NT2/D1 (cell line): ENCODE data around the gene TGFB1I1.
A peak's percentile ranks its signal among the peaks of the same experiment; 100 is the strongest.
"Not testable (repeated sequence)": the region's sequence is repeated elsewhere in the genome, so short reads cannot be mapped to it uniquely, and the experiment has no call there.

ENCODE experiments used
- DNase-seq: peaks from one replicate; pipeline ENCODE4 v3.0.0-alpha.2; 2011; ENCODE audit warnings: low read depth, low spot score
- H3K27me3 ChIP-seq: 2 replicates; pipeline ENCODE4 v1.6.0; 2011; ENCODE audit warnings: mild to moderate bottlenecking; ENCODE audit not compliant: insufficient read length, insufficient read depth
- H3K36me3 ChIP-seq: 2 replicates; pipeline ENCODE4 v1.6.1; 2011; ENCODE audit warnings: mild to moderate bottlenecking, low read length, mixed read lengths; ENCODE audit not compliant: insufficient read depth, insufficient read length
- H3K4me1 ChIP-seq: 2 replicates; pipeline ENCODE4 v1.5.1; 2011; ENCODE audit not compliant: insufficient read depth, insufficient read length
- H3K4me3 ChIP-seq: 2 replicates; pipeline ENCODE4 v1.5.1; 2011; ENCODE audit warnings: low read depth; ENCODE audit not compliant: insufficient read length
- H3K9ac ChIP-seq: 2 replicates; pipeline ENCODE4 v1.6.0; 2011; ENCODE audit warnings: low read depth; ENCODE audit not compliant: insufficient read length
- H3K9me3 ChIP-seq: 2 replicates; pipeline ENCODE4 v1.5.1; 2011; ENCODE audit warnings: mild to moderate bottlenecking, low read length; ENCODE audit not compliant: insufficient read depth
- SUZ12 ChIP-seq: IDR thresholded peaks from 2 replicates; pipeline ENCODE4 v1.6.1; 2011; ENCODE audit not compliant: insufficient read length, insufficient read depth; ENCODE audit errors: extremely low read depth
- YY1 ChIP-seq: IDR thresholded peaks from 2 replicates; pipeline ENCODE4 v1.6.1; 2011; ENCODE audit not compliant: insufficient read length, insufficient read depth
- ZNF274 ChIP-seq: IDR thresholded peaks from 2 replicates; pipeline ENCODE4 v1.6.1; 2011; ENCODE audit warnings: mild to moderate bottlenecking, low read depth, low read length

TGFB1I1 gene

GRCh38 chr16:31480851-31481536, 9.0 kb downstream of the TGFB1I1 start:
- Histone ChIP-seq H3K27me3 (peaks cover 59% of the 10 kb centered on the region), H3K9ac (no peak overlapping the region), H3K4me1 (peaks cover 12% of the 10 kb centered on the region), H3K4me3 (no peak overlapping the region), H3K36me3 (peaks cover 17% of the 10 kb centered on the region), H3K9me3 (no peaks in the 10 kb centered on the region)
- TF ChIP-seq SUZ12 (no peak), YY1 (no peak), ZNF274 (no peak)
- no peak for DNase-seq

GRCh38 chr16:31483081-31483480, 11.1 kb downstream of the TGFB1I1 start, which contains the start of gene SLC5A2:
Gene SLC5A2, plus strand, starts transcription at chr16:31483123. Its CDS starts 14 bp downstream, at chr16:31483137.
- Histone ChIP-seq H3K27me3 (peaks cover 74% of the 10 kb centered on the region), H3K9ac (no peak within 1 kb of the TSS)

GRCh38 chr16:31484048-31484447, 12.1 kb downstream of the TGFB1I1 start:
- Histone ChIP-seq H3K27me3 (peaks cover 71% of the 10 kb centered on the region), H3K4me1 (peaks cover 12% of the 10 kb centered on the region)
- not testable (repeated sequence) for H3K36me3 ChIP-seq, H3K9ac ChIP-seq, DNase-seq, H3K9me3 ChIP-seq, H3K4me3 ChIP-seq

More at GRCh38 chr16:31483081-31483480, 11.1 kb downstream of the TGFB1I1 start, which contains the start of gene SLC5A2:
- peaks cover 12% of the 10 kb centered on the region for H3K4me1 ChIP-seq
- peaks cover 12% of the 10 kb centered on the region for H3K36me3 ChIP-seq
- DNase-seq = no peak
- H3K4me3 ChIP-seq = no peak within 1 kb of the TSS
- TF ChIP-seq YY1 (no peak), SUZ12 (no peak), ZNF274 (no peak)
- no peaks in the 10 kb centered on the region for H3K9me3 ChIP-seq

- peaks cover 65% of the 10 kb centered on the region for H3K27me3 ChIP-seq
- no peak overlapping the region for H3K9ac ChIP-seq
Observed at GRCh38 chr16:31484491-31485171, 12.7 kb downstream of the TGFB1I1 start.

GRCh38 chr16:31485571-31485970, 13.6 kb downstream of the TGFB1I1 start:
- no peak for TF ChIP-seq SUZ12
- TF ChIP-seq ZNF274 = no peak
- no peak for TF ChIP-seq YY1
- Histone ChIP-seq H3K27me3 (peaks cover 58% of the 10 kb centered on the region), H3K9ac (no peak overlapping the region), H3K36me3 (peaks cover 13% of the 10 kb centered on the region), H3K4me1 (peaks cover 11% of the 10 kb centered on the region), H3K4me3 (no peak overlapping the region), H3K9me3 (no peaks in the 10 kb centered on the region)
- no peak for DNase-seq

More at GRCh38 chr16:31484491-31485171, 12.7 kb downstream of the TGFB1I1 start:
- no peak for DNase-seq
- no peaks in the 10 kb centered on the region for H3K9me3 ChIP-seq
- peaks cover 11% of the 10 kb centered on the region for H3K4me1 ChIP-seq
- H3K36me3 ChIP-seq = peaks cover 6% of the 10 kb centered on the region
- no peak overlapping the region for H3K4me3 ChIP-seq
- TF ChIP-seq ZNF274 (no peak), YY1 (no peak), SUZ12 (no peak)

GRCh38 chr16:31486045-31486444, 14.1 kb downstream of the TGFB1I1 start:
- Histone ChIP-seq H3K9ac (no peak overlapping the region), H3K27me3 (peaks cover 55% of the 10 kb centered on the region), H3K36me3 (peaks cover 18% of the 10 kb centered on the region), H3K9me3 (no peaks in the 10 kb centered on the region), H3K4me3 (no peak overlapping the region), H3K4me1 (peaks cover 11% of the 10 kb centered on the region)
- no peak for DNase-seq
- TF ChIP-seq ZNF274 = no peak
- no peak for TF ChIP-seq YY1
- no peak for TF ChIP-seq SUZ12

- H3K4me1 ChIP-seq = peaks cover 11% of the 10 kb centered on the region
- peak overlapping the region; percentile 74 for H3K9ac ChIP-seq
- peaks cover 47% of the 10 kb centered on the region for H3K27me3 ChIP-seq
- TF ChIP-seq YY1 (no peak), ZNF274 (no peak), SUZ12 (no peak)
- peaks cover 27% of the 10 kb centered on the region for H3K36me3 ChIP-seq
- no peak for DNase-seq
- H3K9me3 ChIP-seq = no peaks in the 10 kb centered on the region
- peak overlapping the region; percentile 72 for H3K4me3 ChIP-seq
Observed at GRCh38 chr16:31487071-31487719, 15.2 kb downstream of the TGFB1I1 start.
